Activated CD8-positive, alpha-beta memory T cell treated with anti-CD3 and anti-CD28 coated beads, Interleukin-2, amount 10 ng/mL, durations not matched to agents 7 days and 5 days (primary cell): ENCODE data around the gene UBTFL1. TPM values are rescaled to one million over a fixed set of nuclear protein-coding genes. Genes with fewer than 3 reads are reported as not detected.
"Not testable (repeated sequence)": the region's sequence is repeated elsewhere in the genome, so short reads cannot be mapped to it uniquely, and the experiment has no call there.

Experiments
- ATAC-seq: fragments of 150-1000 bp; cut with Tn5 transposase; one replicate; pipeline ENCODE4 v1.10.0; 2021; ENCODE audit warnings: moderate library complexity
- CTCF ChIA-PET: fragments of 350-600 bp; sonication (Branson Sonifier 250); formaldehyde crosslinking; loops from one replicate; lab custom pipeline; 2021; ENCODE audit warnings: antibody characterized with exemption; lab: Charles Lee
- DNase-seq: peaks from one replicate; pipeline ENCODE4 v3.0.0-alpha.2; 2020
- H3K27ac Mint-ChIP-seq: one replicate; pipeline ENCODE4 v1.8.0; 2021; ENCODE audit warnings: mild to moderate bottlenecking, mixed read lengths
- H3K27me3 Mint-ChIP-seq: one replicate; pipeline ENCODE4 v1.8.0; 2021; ENCODE audit warnings: mixed read lengths
- H3K36me3 Mint-ChIP-seq: one replicate; pipeline ENCODE4 v1.8.0; 2021; ENCODE audit warnings: mild to moderate bottlenecking, mixed read lengths
- H3K4me1 Mint-ChIP-seq: one replicate; pipeline ENCODE4 v1.8.0; 2021; ENCODE audit warnings: mixed read lengths
- H3K4me3 Mint-ChIP-seq: one replicate; pipeline ENCODE4 v1.8.0; 2021; ENCODE audit warnings: mild to moderate bottlenecking, moderate library complexity, mixed read lengths
- H3K9me3 Mint-ChIP-seq: one replicate; pipeline ENCODE4 v1.8.0; 2022; ENCODE audit warnings: low read depth, mixed read lengths
- total RNA-seq, 2 experiments: library from RNA; stranded (reverse); gene quantifications; one replicate each; pipeline ENCODE4 v1.2.3, GENCODE V29; 2021

Gene UBTFL1
- not detected for total RNA-seq

GRCh38 chr11:90085650-90086049 lies at the start of gene UBTFL1:
Gene UBTFL1 (plus strand): TSS chr11:90085950. CDS start chr11:90085950, 0 bp downstream.
- H3K36me3 Mint-ChIP-seq, ATAC-seq, DNase-seq, H3K27ac Mint-ChIP-seq, CTCF ChIA-PET, H3K9me3 Mint-ChIP-seq, H3K4me1 Mint-ChIP-seq, H3K4me3 Mint-ChIP-seq, H3K27me3 Mint-ChIP-seq: not testable (repeated sequence)

- H3K4me1 Mint-ChIP-seq, H3K9me3 Mint-ChIP-seq, H3K36me3 Mint-ChIP-seq, DNase-seq, CTCF ChIA-PET, H3K27me3 Mint-ChIP-seq, ATAC-seq, H3K4me3 Mint-ChIP-seq, H3K27ac Mint-ChIP-seq: not testable (repeated sequence)
These were observed 34.0 kb upstream of the UBTFL1 start for GRCh38 chr11:90051591-90052209.

GRCh38 chr11:90052311-90052710 lies 33.4 kb upstream of the UBTFL1 start:
- H3K9me3 Mint-ChIP-seq, H3K27ac Mint-ChIP-seq, DNase-seq, H3K4me1 Mint-ChIP-seq, CTCF ChIA-PET, H3K4me3 Mint-ChIP-seq, H3K36me3 Mint-ChIP-seq, H3K27me3 Mint-ChIP-seq, ATAC-seq: not testable (repeated sequence)

GRCh38 chr11:90053545-90053944 lies 32.2 kb upstream of the UBTFL1 start:
- H3K27ac Mint-ChIP-seq, H3K4me1 Mint-ChIP-seq, CTCF ChIA-PET, DNase-seq, H3K4me3 Mint-ChIP-seq, ATAC-seq, H3K9me3 Mint-ChIP-seq, H3K27me3 Mint-ChIP-seq, H3K36me3 Mint-ChIP-seq: not testable (repeated sequence)

GRCh38 chr11:90088731-90089130 lies 3.0 kb downstream of the UBTFL1 start:
- H3K4me3 Mint-ChIP-seq, H3K36me3 Mint-ChIP-seq, H3K27ac Mint-ChIP-seq, ATAC-seq, H3K4me1 Mint-ChIP-seq, DNase-seq, H3K9me3 Mint-ChIP-seq, H3K27me3 Mint-ChIP-seq, CTCF ChIA-PET: not testable (repeated sequence)

- H3K9me3 Mint-ChIP-seq, H3K36me3 Mint-ChIP-seq, DNase-seq, ATAC-seq, H3K4me3 Mint-ChIP-seq, H3K27ac Mint-ChIP-seq, H3K4me1 Mint-ChIP-seq, H3K27me3 Mint-ChIP-seq, CTCF ChIA-PET: not testable (repeated sequence)
These were observed 9.6 kb downstream of the UBTFL1 start for GRCh38 chr11:90095230-90095924.

GRCh38 chr11:90098261-90098660 lies 12.5 kb downstream of the UBTFL1 start:
- H3K4me1 Mint-ChIP-seq, H3K4me3 Mint-ChIP-seq, ATAC-seq, CTCF ChIA-PET, H3K27me3 Mint-ChIP-seq, H3K27ac Mint-ChIP-seq, H3K36me3 Mint-ChIP-seq, H3K9me3 Mint-ChIP-seq, DNase-seq: not testable (repeated sequence)

GRCh38 chr11:90100431-90100830 lies 14.7 kb downstream of the UBTFL1 start:
- Mint-ChIP-seq H3K9me3 (no peaks in the 10 kb centered on the region), H3K36me3 (no peaks in the 10 kb centered on the region), H3K27me3 (no peaks in the 10 kb centered on the region), H3K4me1 (no peaks in the 10 kb centered on the region), H3K4me3 (no peak overlapping the region), H3K27ac (no peak overlapping the region)
- CTCF ChIA-PET: no interaction called here
- ATAC-seq: no peak
- DNase-seq: no peak

GRCh38 chr11:90113541-90113940 lies 27.8 kb downstream of the UBTFL1 start:
- Mint-ChIP-seq H3K27me3 (peaks cover 10% of the 10 kb centered on the region), H3K4me3 (no peak overlapping the region), H3K36me3 (no peaks in the 10 kb centered on the region), H3K4me1 (no peaks in the 10 kb centered on the region), H3K27ac (no peak overlapping the region), H3K9me3 (no peaks in the 10 kb centered on the region)
- no peak for ATAC-seq
- no peak for DNase-seq
- CTCF ChIA-PET: interaction anchor here (0.6 kb wide), 1 partner anchor 1135 kb away, joined by 3 read pairs; no protein-coding TSS in a partner anchor

- Mint-ChIP-seq H3K4me1 (no peaks in the 10 kb centered on the region), H3K27me3 (peaks cover 3% of the 10 kb centered on the region), H3K4me3 (no peak overlapping the region), H3K9me3 (no peaks in the 10 kb centered on the region), H3K27ac (no peak overlapping the region), H3K36me3 (no peaks in the 10 kb centered on the region)
- CTCF ChIA-PET: no interaction called here
- ATAC-seq (no peak), DNase-seq (no peak)
These were observed 34.4 kb downstream of the UBTFL1 start for GRCh38 chr11:90120191-90120590.

GRCh38 chr11:90124371-90124770 lies 38.6 kb downstream of the UBTFL1 start:
- DNase-seq (no peak), ATAC-seq (no peak)
- Mint-ChIP-seq H3K27ac (no peak overlapping the region), H3K9me3 (no peaks in the 10 kb centered on the region), H3K36me3 (no peaks in the 10 kb centered on the region), H3K4me3 (no peak overlapping the region), H3K4me1 (no peaks in the 10 kb centered on the region), H3K27me3 (peaks cover 5% of the 10 kb centered on the region)
- CTCF ChIA-PET: no interaction called here

- Mint-ChIP-seq H3K4me3 (no peak overlapping the region), H3K4me1 (no peaks in the 10 kb centered on the region), H3K27ac (no peak overlapping the region), H3K36me3 (no peaks in the 10 kb centered on the region), H3K9me3 (no peaks in the 10 kb centered on the region), H3K27me3 (peaks cover 5% of the 10 kb centered on the region)
- DNase-seq (no peak), ATAC-seq (no peak)
- CTCF ChIA-PET: no interaction called here
These were observed 39.2 kb downstream of the UBTFL1 start for GRCh38 chr11:90124946-90125345.

GRCh38 chr11:90133560-90134477 lies 48.1 kb downstream of the UBTFL1 start:
- H3K9me3 Mint-ChIP-seq: no peaks in the 10 kb centered on the region
- CTCF ChIA-PET: interaction anchor here (0.7 kb wide), 1 partner anchor 16 kb away, joined by 3 read pairs; no protein-coding TSS in a partner anchor

More at GRCh38 chr11:90133560-90134477, 48.1 kb downstream of the UBTFL1 start:
- Mint-ChIP-seq H3K27ac (no peak overlapping the region), H3K4me1 (peaks cover 12% of the 10 kb centered on the region), H3K36me3 (no peaks in the 10 kb centered on the region), H3K27me3 (peaks cover 50% of the 10 kb centered on the region), H3K4me3 (peak overlapping the region; percentile 57)
- DNase-seq (no peak), ATAC-seq (no peak)
